Measurements from ENCODE around the gene NCEH1. TPM values are rescaled to one million over a fixed set of nuclear protein-coding genes. Genes with fewer than 3 reads are reported as not detected.

Gene NCEH1
- total and polyA plus RNA-seq, 10 of the 15 experiments (the other 5 are each of a cell fraction or from before 2014, with no cell fraction given): 1.8 to 8.1 (median 4.5) TPM

DNA sequence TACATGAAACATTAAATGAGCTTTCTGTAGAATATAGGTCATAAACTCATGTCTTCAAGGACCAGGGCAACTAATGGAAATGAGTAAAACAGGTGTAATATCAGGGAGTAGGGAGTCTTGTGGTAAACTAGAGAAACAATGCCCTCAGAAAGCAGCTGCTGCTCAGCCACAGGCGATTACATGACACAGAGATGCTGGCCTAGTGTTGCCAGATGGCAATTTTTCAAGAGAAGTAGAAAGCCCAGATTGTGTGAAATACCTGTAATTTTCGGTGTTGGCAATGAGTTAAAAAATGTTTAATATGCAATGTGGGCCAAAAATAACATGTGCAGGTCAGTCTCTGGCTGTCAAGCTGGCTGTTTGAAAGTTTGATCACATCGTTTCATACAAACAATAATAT lies 23.4 kb downstream of the NCEH1 start:
- RAD21 ChIA-PET (ENCODE audit: unreplicated experiment): no interaction called here
- POLR2A ChIA-PET: no interaction called here
- in situ Hi-C loops (cut with MboI): no loop called here
- SMC1A ChIA-PET (ENCODE audit: uncharacterized antibody, unreplicated experiment): interaction anchor here (0.9 kb wide), 1 partner anchor 10 kb away, joined by 3 read pairs; no protein-coding TSS in a partner anchor
- Histone ChIP-seq H3K4me1 (ENCODE audit: control insufficient read depth, insufficient read depth, low read length) (peaks cover 12% of the 10 kb centered on the region), H3K79me2 (ENCODE audit: control insufficient read depth, insufficient read depth, low read length) (no peaks in the 10 kb centered on the region), H3K27me3 (replicated peaks in 1 of 2; ENCODE audit: control insufficient read depth in 2 of 2, insufficient read depth in 2 of 2, low read length in 1 of 2) (no peaks in the 10 kb centered on the region), H3K27ac (ENCODE audit: control insufficient read depth, insufficient read depth) (no peak overlapping the region), H3K9ac (ENCODE audit: control insufficient read depth, insufficient read depth, low read length) (no peak overlapping the region), H4K20me1 (ENCODE audit: control insufficient read depth, insufficient read depth) (no peaks in the 10 kb centered on the region), H2AFZ (ENCODE audit: control insufficient read depth, low read depth, low read length) (no peak overlapping the region), H3K4me3 (no peak overlapping the region), H3K4me2 (ENCODE audit: control insufficient read depth, insufficient read depth) (no peak overlapping the region), H3K9me3 (replicated peaks; ENCODE audit: control insufficient read depth, insufficient read depth, low read length) (no peaks in the 10 kb centered on the region), H3K36me3 (ENCODE audit: control insufficient read depth in 2 of 2, insufficient read depth in 2 of 2, low read length in 1 of 2) (no peaks in the 10 kb centered on the region)
- no TSS peak for BruUV-seq (replicated peaks)
- FAIRE-seq: no peak
- ATAC-seq: no peak
- TF ChIP-seq ZSCAN29 (IDR thresholded peaks at IDR 0.05) (no peak), KAT2A (conservative IDR thresholded peaks at IDR 0.05; ENCODE audit: control insufficient read depth, low read depth, low read length) (no peak), RUNX3 (IDR thresholded peaks at IDR 0.05; ENCODE audit: low read length) (no peak), E2F4 (IDR thresholded peaks at IDR 0.05; ENCODE audit: low read depth, low read length) (no peak), NR2C2 (IDR thresholded peaks at IDR 0.05; ENCODE audit: borderline replicate concordance, control insufficient read depth, insufficient read length, low read depth) (no peak), KLF5 (IDR thresholded peaks at IDR 0.05; ENCODE audit: partially characterized antibody) (no peak), ZNF207 (IDR thresholded peaks at IDR 0.05; ENCODE audit: borderline replicate concordance) (no peak), DPF2 (IDR thresholded peaks at IDR 0.05) (no peak), HDGF (IDR thresholded peaks at IDR 0.05) (no peak)
- TF ChIP-seq, protein P1, sequence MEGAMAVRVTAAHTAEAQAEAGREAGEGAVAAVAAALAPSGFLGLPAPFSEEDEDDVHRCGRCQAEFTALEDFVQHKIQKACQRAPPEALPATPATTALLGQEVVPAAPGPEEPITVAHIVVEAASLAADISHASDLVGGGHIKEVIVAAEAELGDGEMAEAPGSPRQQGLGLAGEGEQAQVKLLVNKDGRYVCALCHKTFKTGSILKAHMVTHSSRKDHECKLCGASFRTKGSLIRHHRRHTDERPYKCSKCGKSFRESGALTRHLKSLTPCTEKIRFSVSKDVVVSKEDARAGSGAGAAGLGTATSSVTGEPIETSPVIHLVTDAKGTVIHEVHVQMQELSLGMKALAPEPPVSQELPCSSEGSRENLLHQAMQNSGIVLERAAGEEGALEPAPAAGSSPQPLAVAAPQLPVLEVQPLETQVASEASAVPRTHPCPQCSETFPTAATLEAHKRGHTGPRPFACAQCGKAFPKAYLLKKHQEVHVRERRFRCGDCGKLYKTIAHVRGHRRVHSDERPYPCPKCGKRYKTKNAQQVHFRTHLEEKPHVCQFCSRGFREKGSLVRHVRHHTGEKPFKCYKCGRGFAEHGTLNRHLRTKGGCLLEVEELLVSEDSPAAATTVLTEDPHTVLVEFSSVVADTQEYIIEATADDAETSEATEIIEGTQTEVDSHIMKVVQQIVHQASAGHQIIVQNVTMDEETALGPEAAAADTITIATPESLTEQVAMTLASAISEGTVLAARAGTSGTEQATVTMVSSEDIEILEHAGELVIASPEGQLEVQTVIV (IDR thresholded peaks at IDR 0.05; ENCODE audit: borderline replicate concordance, partially characterized antibody): no peak
- WGBS (ENCODE audit: insufficient coverage, insufficient replicate concordance, low lambda C conversion rate, missing lambda C conversion rate): 91% methylated on average over 3 of the region's 3 CpGs
- intact Hi-C loops (cut with micrococcal nuclease; ENCODE audit: unreplicated experiment): no loop called here
- no peak for DNase-seq (ENCODE audit: low read depth, low spot score)
- CTCF ChIA-PET: interaction anchor here (1.1 to 2.6 kb wide), 3 partner anchors 11 to 24 kb away, joined by 4 to 10 read pairs (median 6); partner anchors contain the start of gene NCEH1
